Muscle layer of colon (tissue), 2 donors: Measurements from ENCODE around the gene CDH6.
A peak's percentile ranks its signal among the peaks of the same experiment; 100 is the strongest.

Experiments
- H3K27ac ChIP-seq: one replicate; pipeline ENCODE4 v1.7.0; 2013; ENCODE audit warnings: low read depth, mild to moderate bottlenecking, low read length, moderate library complexity
- H3K27me3 ChIP-seq, 2 donors: one replicate each; pipeline ENCODE4 v1.7.0; 2013; ENCODE audit warnings: low read length in 2 of 2, mild to moderate bottlenecking in 2 of 2; ENCODE audit not compliant: insufficient read depth in 2 of 2, control insufficient read depth in 1 of 2
- H3K36me3 ChIP-seq: one replicate; pipeline ENCODE4 v1.7.0; 2013; ENCODE audit warnings: mild to moderate bottlenecking, low read length; ENCODE audit not compliant: insufficient read depth
- H3K4me1 ChIP-seq: one replicate; pipeline ENCODE4 v1.7.0; 2013; ENCODE audit warnings: mild to moderate bottlenecking, low read length; ENCODE audit not compliant: insufficient read depth
- H3K4me3 ChIP-seq, 2 donors: one replicate each; pipeline ENCODE4 v1.7.0; 2013; ENCODE audit warnings: low read length in 2 of 2, low read depth in 1 of 2, mild to moderate bottlenecking in 1 of 2, moderate library complexity in 1 of 2
- H3K9ac ChIP-seq: one replicate; pipeline ENCODE4 v1.7.0; 2013; ENCODE audit warnings: low read length
- H3K9me3 ChIP-seq: one replicate; pipeline ENCODE4 v1.7.0; 2013; ENCODE audit warnings: mild to moderate bottlenecking, low read length
- donor health status: abdominal sarcoma.
- donor health status: Adenocarcinoma of cecum.

CDH6 gene

GRCh38 chr5:31173614-31174013, 19.9 kb upstream of the CDH6 start:
- H3K36me3 ChIP-seq = no peaks in the 10 kb centered on the region
- H3K4me3 ChIP-seq = no peak overlapping the region
- no peaks in the 10 kb centered on the region for H3K9me3 ChIP-seq
- H3K9ac ChIP-seq = no peak overlapping the region
- H3K4me1 ChIP-seq = no peaks in the 10 kb centered on the region
- H3K27ac ChIP-seq = no peak overlapping the region
- H3K27me3 ChIP-seq = no peaks in the 10 kb centered on the region

GRCh38 chr5:31181376-31181987, 12.0 kb upstream of the CDH6 start:
- no peak overlapping the region for H3K27ac ChIP-seq
- no peak overlapping the region for H3K4me3 ChIP-seq
- no peaks in the 10 kb centered on the region for H3K27me3 ChIP-seq

GRCh38 chr5:31182136-31182535, 11.3 kb upstream of the CDH6 start:
- H3K27me3 ChIP-seq = no peaks in the 10 kb centered on the region
- no peak overlapping the region for H3K27ac ChIP-seq
- no peaks in the 10 kb centered on the region for H3K4me1 ChIP-seq
- H3K9ac ChIP-seq = no peak overlapping the region
- H3K36me3 ChIP-seq = no peaks in the 10 kb centered on the region
- H3K4me3 ChIP-seq = no peak overlapping the region
- no peaks in the 10 kb centered on the region for H3K9me3 ChIP-seq

More at GRCh38 chr5:31181376-31181987, 12.0 kb upstream of the CDH6 start:
- Histone ChIP-seq H3K9ac (no peak overlapping the region), H3K9me3 (no peaks in the 10 kb centered on the region), H3K36me3 (no peaks in the 10 kb centered on the region), H3K4me1 (no peaks in the 10 kb centered on the region)

- no peak overlapping the region for H3K27ac ChIP-seq
- no peak overlapping the region for H3K9ac ChIP-seq
- H3K9me3 ChIP-seq = no peaks in the 10 kb centered on the region
- H3K36me3 ChIP-seq = no peaks in the 10 kb centered on the region
- no peak overlapping the region for H3K4me3 ChIP-seq
- no peaks in the 10 kb centered on the region for H3K4me1 ChIP-seq
- peaks cover 0 to under 1% of the 10 kb centered on the region in 2 donors for H3K27me3 ChIP-seq
Observed at GRCh38 chr5:31185951-31186350, 7.5 kb upstream of the CDH6 start.

- H3K9ac ChIP-seq = no peak overlapping the region
- H3K4me1 ChIP-seq = no peaks in the 10 kb centered on the region
- H3K4me3 ChIP-seq = no peak overlapping the region
- no peak overlapping the region for H3K27ac ChIP-seq
- H3K27me3 ChIP-seq = peaks cover 0 to 5% of the 10 kb centered on the region in 2 donors
- H3K9me3 ChIP-seq = no peaks in the 10 kb centered on the region
- no peaks in the 10 kb centered on the region for H3K36me3 ChIP-seq
Observed at GRCh38 chr5:31186672-31187267, 6.7 kb upstream of the CDH6 start.

- H3K9me3 ChIP-seq = no peaks in the 10 kb centered on the region
- H3K4me1 ChIP-seq = no peaks in the 10 kb centered on the region
- H3K27me3 ChIP-seq = peaks cover 0 to 6% of the 10 kb centered on the region in 2 donors
Observed at GRCh38 chr5:31187591-31187990, 5.9 kb upstream of the CDH6 start.

GRCh38 chr5:31192442-31192841, 1.0 kb upstream of the CDH6 start:
- Histone ChIP-seq H3K4me3 (no peak overlapping the region), H3K9me3 (no peaks in the 10 kb centered on the region), H3K9ac (no peak overlapping the region), H3K27me3 (peaks cover 20 to 22% of the 10 kb centered on the region in 2 donors), H3K36me3 (no peaks in the 10 kb centered on the region), H3K27ac (no peak overlapping the region), H3K4me1 (peaks cover 13% of the 10 kb centered on the region)

More at GRCh38 chr5:31187591-31187990, 5.9 kb upstream of the CDH6 start:
- H3K9ac ChIP-seq = no peak overlapping the region
- H3K27ac ChIP-seq = no peak overlapping the region
- no peak overlapping the region for H3K4me3 ChIP-seq
- no peaks in the 10 kb centered on the region for H3K36me3 ChIP-seq

GRCh38 chr5:31193116-31193515, 370 bp upstream of the CDH6 start:
- Histone ChIP-seq H3K4me1 (peaks cover 13% of the 10 kb centered on the region), H3K27ac (no peak overlapping the region), H3K9me3 (no peaks in the 10 kb centered on the region), H3K27me3 (peaks cover 20 to 22% of the 10 kb centered on the region in 2 donors), H3K36me3 (no peaks in the 10 kb centered on the region), H3K9ac (no peak overlapping the region), H3K4me3 (no peak overlapping the region)

GRCh38 chr5:31194468-31194813, 955 bp downstream of the CDH6 start:
- no peak overlapping the region for H3K9ac ChIP-seq
- no peaks in the 10 kb centered on the region for H3K9me3 ChIP-seq
- peak overlapping the region; percentile 44 to 52 for H3K4me3 ChIP-seq
- no peaks in the 10 kb centered on the region for H3K36me3 ChIP-seq
- no peak overlapping the region for H3K27ac ChIP-seq
- peaks cover 13% of the 10 kb centered on the region for H3K4me1 ChIP-seq
- peaks cover 20 to 22% of the 10 kb centered on the region in 2 donors for H3K27me3 ChIP-seq

- peak overlapping the region in 1 of 2 donors; percentile 44 for H3K4me3 ChIP-seq
- H3K27ac ChIP-seq = no peak overlapping the region
- H3K4me1 ChIP-seq = peaks cover 13% of the 10 kb centered on the region
- H3K9ac ChIP-seq = no peak overlapping the region
- peaks cover 20 to 22% of the 10 kb centered on the region in 2 donors for H3K27me3 ChIP-seq
- H3K9me3 ChIP-seq = no peaks in the 10 kb centered on the region
- H3K36me3 ChIP-seq = no peaks in the 10 kb centered on the region
Observed at GRCh38 chr5:31194892-31195555, 1.5 kb downstream of the CDH6 start.

- H3K9ac ChIP-seq = no peak overlapping the region
- peaks cover 18 to 20% of the 10 kb centered on the region in 2 donors for H3K27me3 ChIP-seq
- H3K4me1 ChIP-seq = peaks cover 13% of the 10 kb centered on the region
- H3K9me3 ChIP-seq = no peaks in the 10 kb centered on the region
- H3K36me3 ChIP-seq = no peaks in the 10 kb centered on the region
- H3K27ac ChIP-seq = no peak overlapping the region
- no peak overlapping the region for H3K4me3 ChIP-seq
Observed at GRCh38 chr5:31196309-31196708, 2.8 kb downstream of the CDH6 start.
